K562 (cell line): ENCODE measurements around the gene TNF. TPM values are rescaled to one million over a fixed set of nuclear protein-coding genes. Genes with fewer than 3 reads are reported as not detected.

ENCODE experiments used
- EP400 ChIP-seq: fragments of 450-650 bp; IDR thresholded peaks from 2 replicates; pipeline ENCODE4 v1.6.1; 2017; ENCODE audit warnings: antibody characterized with exemption, mild to moderate bottlenecking, moderate library complexity
- ETV5 ChIP-seq: sonication (generic); formaldehyde crosslinking; IDR thresholded peaks from 2 replicates; pipeline ENCODE4 v1.4.0; 2020; ENCODE audit warnings: low read depth, mild to moderate bottlenecking, missing genetic modification reagents
- FOXK1 ChIP-seq: sonication (generic); formaldehyde crosslinking; IDR thresholded peaks from 2 replicates; pipeline ENCODE4 v1.8.0; 2022; ENCODE audit warnings: missing genetic modification reagents, mild to moderate bottlenecking, borderline replicate concordance
- FUS ChIP-seq: fragments of 200-400 bp; formaldehyde crosslinking; optimal IDR thresholded peaks from 2 replicates; pipeline ENCODE3; 2017; ENCODE audit warnings: low read depth, low read length
- KAT8 ChIP-seq: fragments of 450-650 bp; IDR thresholded peaks from 2 replicates; pipeline ENCODE4 v1.6.1; 2016; ENCODE audit warnings: low read depth, mild to moderate bottlenecking
- MYC ChIP-seq, 2 experiments: fragments of 250-450 bp in 1 of 2; sonication (Bioruptor Pico) in 1 of 2; IDR thresholded peaks; 2 replicates each; pipeline versions ENCODE4 v1.5.1 to v1.6.1; 2012 to 2021; ENCODE audit warnings: low read depth in 2 of 2, borderline replicate concordance in 1 of 2, improper control_type of control experiment in 1 of 2, low read length in 1 of 2, mild to moderate bottlenecking in 1 of 2, moderate library complexity in 1 of 2
- NR2C1 ChIP-seq, 2 experiments: fragments of 450-650 bp; IDR thresholded peaks; 2 replicates each; pipeline ENCODE4 v1.6.1; 2017; ENCODE audit warnings: mild to moderate bottlenecking in 2 of 2, antibody characterized with exemption in 1 of 2, inconsistent platforms in 1 of 2, missing compliant biosample characterization in 1 of 2, missing genetic modification characterization in 1 of 2
- ZNF263 ChIP-seq: sonication (generic); formaldehyde crosslinking; IDR thresholded peaks from 2 replicates; pipeline ENCODE4 v1.8.0; 2022; ENCODE audit warnings: mild to moderate bottlenecking, missing genetic modification reagents, borderline replicate concordance
- ZNF407 ChIP-seq: fragments of 450-650 bp; IDR thresholded peaks from 2 replicates; pipeline ENCODE4 v1.6.1; 2016; ENCODE audit warnings: low read depth
- ZNF740 ChIP-seq, 3 experiments: fragments of 200-800 bp in 1 of 3; sonication (Bioruptor generic) in 1 of 3; sonication (generic) in 1 of 3; formaldehyde crosslinking in 1 of 3; IDR thresholded peaks; 2 replicates each; pipeline versions ENCODE4 v1.6.1 to v1.8.0; 2016 to 2022; ENCODE audit warnings: mild to moderate bottlenecking in 2 of 3, missing compliant biosample characterization in 2 of 3, missing genetic modification characterization in 2 of 3, missing genetic modification reagents in 1 of 3
- ZNF830 ChIP-seq: fragments of 250-450 bp; sonication (Bioruptor Pico); IDR thresholded peaks from 2 replicates; pipeline ENCODE4 v1.5.0; 2021; ENCODE audit warnings: mild to moderate bottlenecking
- polyA plus RNA-seq, 8 experiments: library from polyadenylated mRNA; depleted of rRNA in 4 of 8; stranded (reverse) in 5 of 8; unstranded in 3 of 8; fragments of >200 nt; fragmentation: Nextera tagmentation in 2 of 8; fragmentation: Illumina TruSeq in 1 of 8; extraction: Ambion mirVana in 2 of 8; extraction: Trizol in 1 of 8; gene quantifications; 2 replicates each; pipeline versions ENCODE4 v1.2.1 to v1.2.3, GENCODE V29; 2011 to 2014; ENCODE audit warnings: inconsistent platforms in 1 of 8, missing spikeins in 1 of 8
- total RNA-seq, 7 experiments: library from RNA; depleted of rRNA in 6 of 7; stranded (reverse); fragments of >200 nt in 6 of 7; fragmentation: Illumina TruSeq in 2 of 7; extraction: Trizol in 2 of 7; gene quantifications; 2 replicates each; pipeline versions ENCODE4 v1.2.1 to v1.2.3, GENCODE V29; 2011 to 2021; ENCODE audit warnings: low replicate concordance in 1 of 7
- TF ChIP-seq, protein P1 (sequence below): fragments of 250-450 bp; sonication (Bioruptor Pico); IDR thresholded peaks from 2 replicates; pipeline ENCODE4 v1.4.0; 2020; ENCODE audit warnings: mild to moderate bottlenecking, moderate library complexity

The TNF gene
- total and polyA plus RNA-seq, 9 of the 15 experiments (the other 6 are each of a cell fraction or from before 2014, with no cell fraction given) = 0.08 to 0.40 TPM; not detected in 7

GRCh38 chr6:31620586-31621319 is 45.4 kb downstream of the TNF start, which contains the start of gene PRRC2A (continued):
- TF ChIP-seq, protein P1, sequence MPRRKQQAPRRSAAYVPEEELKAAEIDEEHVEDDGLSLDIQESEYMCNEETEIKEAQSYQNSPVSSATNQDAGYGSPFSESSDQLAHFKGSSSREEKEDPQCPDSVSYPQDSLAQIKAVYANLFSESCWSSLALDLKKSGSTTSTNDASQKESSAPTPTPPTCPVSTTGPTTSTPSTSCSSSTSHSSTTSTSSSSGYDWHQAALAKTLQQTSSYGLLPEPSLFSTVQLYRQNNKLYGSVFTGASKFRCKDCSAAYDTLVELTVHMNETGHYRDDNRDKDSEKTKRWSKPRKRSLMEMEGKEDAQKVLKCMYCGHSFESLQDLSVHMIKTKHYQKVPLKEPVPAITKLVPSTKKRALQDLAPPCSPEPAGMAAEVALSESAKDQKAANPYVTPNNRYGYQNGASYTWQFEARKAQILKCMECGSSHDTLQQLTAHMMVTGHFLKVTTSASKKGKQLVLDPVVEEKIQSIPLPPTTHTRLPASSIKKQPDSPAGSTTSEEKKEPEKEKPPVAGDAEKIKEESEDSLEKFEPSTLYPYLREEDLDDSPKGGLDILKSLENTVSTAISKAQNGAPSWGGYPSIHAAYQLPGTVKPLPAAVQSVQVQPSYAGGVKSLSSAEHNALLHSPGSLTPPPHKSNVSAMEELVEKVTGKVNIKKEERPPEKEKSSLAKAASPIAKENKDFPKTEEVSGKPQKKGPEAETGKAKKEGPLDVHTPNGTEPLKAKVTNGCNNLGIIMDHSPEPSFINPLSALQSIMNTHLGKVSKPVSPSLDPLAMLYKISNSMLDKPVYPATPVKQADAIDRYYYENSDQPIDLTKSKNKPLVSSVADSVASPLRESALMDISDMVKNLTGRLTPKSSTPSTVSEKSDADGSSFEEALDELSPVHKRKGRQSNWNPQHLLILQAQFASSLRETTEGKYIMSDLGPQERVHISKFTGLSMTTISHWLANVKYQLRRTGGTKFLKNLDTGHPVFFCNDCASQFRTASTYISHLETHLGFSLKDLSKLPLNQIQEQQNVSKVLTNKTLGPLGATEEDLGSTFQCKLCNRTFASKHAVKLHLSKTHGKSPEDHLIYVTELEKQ (CRISPR knock-in tag) = no peak
- TF ChIP-seq ZNF407 (peak; percentile 66), ZNF830 (peak; percentile 76; the same call in 1 of the 2 replicates), KAT8 (peak; percentile 78), ZNF740 (CRISPR knock-in tag; IDR thresholded peaks at IDR 0.05) (peak; percentile 72; the same call in 1 of the 2 replicates), ZNF740 (tag; IDR thresholded peaks at IDR 0.05) (peak in 1 of 2 experiments; percentile 49; a peak in 2 of 4 replicates), FUS (peak; percentile 59), ETV5 (CRISPR knock-in tag) (0 out of 2 replicates have a peak, but pooled peaks have one; percentile 61), FOXK1 (CRISPR knock-in tag) (no peak), NR2C1 (IDR thresholded peaks at IDR 0.05) (peak; percentile 52), NR2C1 (tag; IDR thresholded peaks at IDR 0.05) (peak; percentile 60; the same call in 1 of the 2 replicates), ZNF263 (CRISPR knock-in tag) (peak; percentile 57; the same call in 1 of the 2 replicates), EP400 (peak; percentile 99), MYC (IDR thresholded peaks at IDR 0.05; ENCODE audit: low read depth, low read length) (peak; percentile 92), MYC (CRISPR knock-in tag; IDR thresholded peaks at IDR 0.05; ENCODE audit: borderline replicate concordance, low read depth) (peak; percentile 92; the same call in 1 of the 2 replicates)
